ENCODE results near the gene ANKRD65.

DNA sequence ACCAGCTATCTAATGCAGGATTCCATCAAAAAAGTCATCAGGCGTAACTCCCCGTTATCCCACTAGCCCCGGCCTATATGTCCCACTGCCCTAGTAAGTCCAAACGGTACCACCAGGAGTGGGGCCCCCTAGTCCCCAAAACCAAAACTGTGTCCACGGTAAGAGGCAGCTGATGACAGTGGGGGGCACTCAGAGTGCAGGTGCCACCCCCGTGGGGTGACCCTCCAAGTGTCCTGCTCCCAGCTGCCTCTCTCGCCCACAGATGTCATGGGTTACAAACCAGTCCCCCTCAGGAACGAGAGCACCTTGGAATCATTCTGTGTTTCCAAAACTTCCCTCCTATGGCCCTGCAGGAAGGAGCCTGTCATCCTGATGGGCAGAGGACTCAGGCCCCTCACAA is 35.1 kb downstream of the ANKRD65 start:
- TF ChIP-seq POLR2AphosphoS5 (IDR thresholded peaks at IDR 0.05; ENCODE audit: low read depth, low read length), result no peak
- TF ChIP-seq TAF1 (IDR thresholded peaks at IDR 0.05; ENCODE audit: borderline replicate concordance, insufficient read depth, low read length), result no peak
- TF ChIP-seq, protein P1, sequence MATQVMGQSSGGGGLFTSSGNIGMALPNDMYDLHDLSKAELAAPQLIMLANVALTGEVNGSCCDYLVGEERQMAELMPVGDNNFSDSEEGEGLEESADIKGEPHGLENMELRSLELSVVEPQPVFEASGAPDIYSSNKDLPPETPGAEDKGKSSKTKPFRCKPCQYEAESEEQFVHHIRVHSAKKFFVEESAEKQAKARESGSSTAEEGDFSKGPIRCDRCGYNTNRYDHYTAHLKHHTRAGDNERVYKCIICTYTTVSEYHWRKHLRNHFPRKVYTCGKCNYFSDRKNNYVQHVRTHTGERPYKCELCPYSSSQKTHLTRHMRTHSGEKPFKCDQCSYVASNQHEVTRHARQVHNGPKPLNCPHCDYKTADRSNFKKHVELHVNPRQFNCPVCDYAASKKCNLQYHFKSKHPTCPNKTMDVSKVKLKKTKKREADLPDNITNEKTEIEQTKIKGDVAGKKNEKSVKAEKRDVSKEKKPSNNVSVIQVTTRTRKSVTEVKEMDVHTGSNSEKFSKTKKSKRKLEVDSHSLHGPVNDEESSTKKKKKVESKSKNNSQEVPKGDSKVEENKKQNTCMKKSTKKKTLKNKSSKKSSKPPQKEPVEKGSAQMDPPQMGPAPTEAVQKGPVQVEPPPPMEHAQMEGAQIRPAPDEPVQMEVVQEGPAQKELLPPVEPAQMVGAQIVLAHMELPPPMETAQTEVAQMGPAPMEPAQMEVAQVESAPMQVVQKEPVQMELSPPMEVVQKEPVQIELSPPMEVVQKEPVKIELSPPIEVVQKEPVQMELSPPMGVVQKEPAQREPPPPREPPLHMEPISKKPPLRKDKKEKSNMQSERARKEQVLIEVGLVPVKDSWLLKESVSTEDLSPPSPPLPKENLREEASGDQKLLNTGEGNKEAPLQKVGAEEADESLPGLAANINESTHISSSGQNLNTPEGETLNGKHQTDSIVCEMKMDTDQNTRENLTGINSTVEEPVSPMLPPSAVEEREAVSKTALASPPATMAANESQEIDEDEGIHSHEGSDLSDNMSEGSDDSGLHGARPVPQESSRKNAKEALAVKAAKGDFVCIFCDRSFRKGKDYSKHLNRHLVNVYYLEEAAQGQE (IDR thresholded peaks at IDR 0.05; ENCODE audit: insufficient read depth in 1 of 2, low read depth in 2 of 2, low read length in 2 of 2), result no peak
- TF ChIP-seq SIN3A (IDR thresholded peaks at IDR 0.05; ENCODE audit: borderline replicate concordance, insufficient read depth, low read length), result no peak
- no peak for TF ChIP-seq FOXP2 (optimal IDR thresholded peaks at IDR 0.05; ENCODE audit: borderline replicate concordance, extremely low read depth, extremely low read length, insufficient read depth)

Measured in PFSK-1 (cell line).